PC-3 (cell line): ENCODE results near the gene FASTK. TPM values are rescaled to one million over a fixed set of nuclear protein-coding genes. Genes with fewer than 3 reads are reported as not detected.

Source experiments
- ATAC-seq: fragments of 200-7000 bp; cut with Tn5 transposase; 2 replicates; pipeline ENCODE4 v1.9.1; 2020; ENCODE audit warnings: mild to moderate bottlenecking, moderate library complexity
- BruUV-seq: library from RNA; stranded (reverse); fragments of 400-500 nt; replicated peaks from 2 replicates; lab custom pipeline; 2021; lab: Mats Ljungman, UMichigan
- CTCF ChIA-PET: fragments of 300-600 bp; sonication (Branson Sonifier 250); formaldehyde crosslinking; loops from one replicate; lab custom pipeline; 2022; ENCODE audit warnings: antibody characterized with exemption; lab: Charles Lee
- POLR2A ChIA-PET: fragments of 300-600 bp; sonication (Branson Sonifier 250); formaldehyde crosslinking; loops from one replicate; lab custom pipeline; 2022; ENCODE audit warnings: antibody characterized with exemption; ENCODE audit not compliant: unreplicated experiment; lab: Charles Lee
- DNase-seq: peaks from one replicate; pipeline ENCODE4 v3.0.0-alpha.2; 2015
- H2AFZ ChIP-seq: fragments of 300-600 bp; sonication (generic); 2 replicates; pipeline ENCODE4 v1.6.0; 2016; ENCODE audit warnings: antibody characterized with exemption, low read length
- H3F3A ChIP-seq: fragments of 300-600 bp; sonication (generic); one replicate; pipeline ENCODE4 v1.6.0; 2017; ENCODE audit warnings: antibody characterized with exemption, low read length, control low read depth, mild to moderate bottlenecking; ENCODE audit not compliant: unreplicated experiment
- H3K27ac ChIP-seq: fragments of 300-600 bp; sonication (generic); 2 replicates; pipeline ENCODE4 v1.5.1; 2016; ENCODE audit warnings: mild to moderate bottlenecking, low read length
- H3K27me3 ChIP-seq: fragments of 300-600 bp; sonication (generic); 2 replicates; pipeline ENCODE4 v1.6.1; 2016; ENCODE audit warnings: low read length, mixed read lengths
- H3K36me3 ChIP-seq: fragments of 300-600 bp; sonication (generic); 2 replicates; pipeline ENCODE4 v1.6.1; 2016; ENCODE audit warnings: low read depth, mixed run types, low read length, mixed read lengths
- H3K4me1 ChIP-seq: fragments of 300-600 bp; sonication (generic); 2 replicates; pipeline ENCODE4 v1.5.1; 2016; ENCODE audit warnings: low read length; ENCODE audit not compliant: insufficient read depth
- H3K4me2 ChIP-seq: fragments of 300-600 bp; sonication (generic); 2 replicates; pipeline ENCODE4 v1.6.0; 2016; ENCODE audit warnings: low read length
- H3K4me3 ChIP-seq: fragments of 300-600 bp; sonication (generic); 2 replicates; pipeline ENCODE4 v1.5.1; 2016; ENCODE audit warnings: mild to moderate bottlenecking, low read length, mixed read lengths
- H3K79me2 ChIP-seq: fragments of 300-600 bp; sonication (generic); 2 replicates; pipeline ENCODE4 v1.6.1; 2017; ENCODE audit warnings: low read length, mixed read lengths
- H3K9ac ChIP-seq: fragments of 300-600 bp; sonication (generic); 2 replicates; pipeline ENCODE4 v1.6.0; 2016; ENCODE audit warnings: mild to moderate bottlenecking, low read length
- H3K9me2 ChIP-seq: fragments of 300-600 bp; sonication (generic); replicated peaks from 2 replicates; pipeline ENCODE4 v1.6.1; 2016; ENCODE audit warnings: mixed run types, low read length, mixed read lengths
- H3K9me3 ChIP-seq: fragments of 300-600 bp; sonication (generic); 2 replicates; pipeline ENCODE4 v1.6.1; 2016; ENCODE audit warnings: low read length, mixed read lengths
- H4K20me1 ChIP-seq: fragments of 300-600 bp; sonication (generic); 2 replicates; pipeline ENCODE4 v1.6.1; 2016; ENCODE audit warnings: low read length, mixed read lengths
- EZH2 ChIP-seq: fragments of 300-600 bp; sonication (generic); IDR thresholded peaks from one replicate; pipeline ENCODE4 v1.6.1; 2017; ENCODE audit warnings: antibody characterized with exemption, mild to moderate bottlenecking, low read length; ENCODE audit not compliant: unreplicated experiment
- EZH2phosphoT487 ChIP-seq: fragments of 300-600 bp; sonication (generic); IDR thresholded peaks from 2 replicates; pipeline ENCODE4 v1.6.1; 2018; ENCODE audit warnings: mild to moderate bottlenecking, antibody characterized with exemption, low read length, borderline replicate concordance
- intact Hi-C: fragments of 100-400 bp; cut with micrococcal nuclease; formaldehyde crosslinking; loops from 2 replicates; pipeline ENCODE4 v1.9.0; 2023
- total RNA-seq: library from RNA; depleted of rRNA; stranded (reverse); fragments of >200 nt; gene quantifications from 2 replicates; pipeline ENCODE4 v1.2.3, GENCODE V29; 2014
- TF ChIP-seq, protein P1 (sequence below): fragments of 300-600 bp; sonication (generic); conservative IDR thresholded peaks from 2 replicates; pipeline ENCODE4 v1.5.1; 2017; ENCODE audit warnings: antibody characterized with exemption, low read depth, mild to moderate bottlenecking, low read length

FASTK gene
- total RNA-seq, 1 experiment from 2014 or later, result 163 TPM

DNA sequence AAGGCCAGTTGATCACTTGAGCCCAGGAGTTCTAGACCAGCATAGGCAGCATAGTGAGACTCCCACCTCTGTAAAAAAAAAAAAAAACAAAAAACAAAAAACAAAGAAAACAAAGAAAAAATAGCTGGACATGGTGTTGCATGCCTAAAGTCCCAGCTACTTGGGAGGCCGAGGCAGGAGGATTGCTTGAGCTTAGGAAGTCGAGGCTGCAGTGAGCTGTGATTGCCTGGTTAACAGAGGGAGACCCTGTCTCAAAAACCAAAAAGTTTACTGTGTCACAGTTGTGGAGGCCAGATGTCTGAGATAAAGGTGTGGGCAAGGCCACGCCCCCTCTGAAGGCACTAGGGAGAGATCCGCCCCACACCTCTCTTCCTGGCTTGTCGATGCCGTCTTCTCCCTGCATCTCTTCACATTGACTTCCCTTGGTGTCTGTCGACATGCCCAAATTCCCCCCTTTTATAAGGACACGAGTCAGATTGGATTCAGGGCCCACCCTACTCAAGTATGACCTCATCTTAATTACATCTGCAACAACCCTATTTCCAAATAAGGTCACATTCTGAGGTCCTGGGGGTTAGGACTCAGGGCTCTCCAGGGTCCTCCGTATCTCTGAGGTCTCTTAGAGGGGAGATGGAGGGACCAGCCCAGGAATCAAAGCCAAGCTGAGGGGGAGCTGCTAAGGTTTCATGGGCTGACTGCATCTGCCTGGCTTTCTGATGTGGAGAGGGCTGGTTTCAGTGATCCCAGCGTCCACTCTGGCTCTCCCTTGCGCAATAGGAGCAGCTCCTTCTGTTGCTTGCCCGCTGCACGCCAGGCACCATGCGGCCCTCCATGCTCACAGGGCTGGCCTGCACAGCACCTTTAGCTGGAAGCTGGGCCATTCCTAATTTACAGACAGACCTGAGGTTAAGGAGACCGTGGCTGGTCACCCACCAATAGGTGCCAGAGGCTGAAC, 28.8 kb upstream of the FASTK start:
- peaks cover 11% of the 10 kb centered on the region; the same call in 1 of the 2 replicates for H4K20me1 ChIP-seq
- H3K4me1 ChIP-seq, result peaks cover 16% of the 10 kb centered on the region
- peaks cover 7% of the 10 kb centered on the region for H3F3A ChIP-seq
- ChIA-PET CTCF (interaction anchor here (0.6 kb wide), 2 partner anchors 32 to 38 kb away, joined by 3 to 6 read pairs; no protein-coding TSS in a partner anchor), POLR2A (no interaction called here)
- H3K27me3 ChIP-seq, result no peaks in the 10 kb centered on the region
- BruUV-seq, result no TSS peak
- H3K4me3 ChIP-seq, result no peak overlapping the region
- H3K9me3 ChIP-seq, result no peaks in the 10 kb centered on the region
- H3K4me2 ChIP-seq, result no peak overlapping the region
- intact Hi-C loops, result loop anchor here (5.0 to 10.0 kb wide), 3 partner anchors 32 to 212 kb away; partner anchors contain the start of gene KCNH2
- no peak overlapping the region for H3K27ac ChIP-seq
- H3K36me3 ChIP-seq, result no peaks in the 10 kb centered on the region
- no peak overlapping the region for H2AFZ ChIP-seq
- no peaks in the 10 kb centered on the region for H3K9me2 ChIP-seq
- TF ChIP-seq, protein P1, sequence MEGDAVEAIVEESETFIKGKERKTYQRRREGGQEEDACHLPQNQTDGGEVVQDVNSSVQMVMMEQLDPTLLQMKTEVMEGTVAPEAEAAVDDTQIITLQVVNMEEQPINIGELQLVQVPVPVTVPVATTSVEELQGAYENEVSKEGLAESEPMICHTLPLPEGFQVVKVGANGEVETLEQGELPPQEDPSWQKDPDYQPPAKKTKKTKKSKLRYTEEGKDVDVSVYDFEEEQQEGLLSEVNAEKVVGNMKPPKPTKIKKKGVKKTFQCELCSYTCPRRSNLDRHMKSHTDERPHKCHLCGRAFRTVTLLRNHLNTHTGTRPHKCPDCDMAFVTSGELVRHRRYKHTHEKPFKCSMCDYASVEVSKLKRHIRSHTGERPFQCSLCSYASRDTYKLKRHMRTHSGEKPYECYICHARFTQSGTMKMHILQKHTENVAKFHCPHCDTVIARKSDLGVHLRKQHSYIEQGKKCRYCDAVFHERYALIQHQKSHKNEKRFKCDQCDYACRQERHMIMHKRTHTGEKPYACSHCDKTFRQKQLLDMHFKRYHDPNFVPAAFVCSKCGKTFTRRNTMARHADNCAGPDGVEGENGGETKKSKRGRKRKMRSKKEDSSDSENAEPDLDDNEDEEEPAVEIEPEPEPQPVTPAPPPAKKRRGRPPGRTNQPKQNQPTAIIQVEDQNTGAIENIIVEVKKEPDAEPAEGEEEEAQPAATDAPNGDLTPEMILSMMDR, result no peak
- TF ChIP-seq EZH2 (no peak), EZH2phosphoT487 (no peak)
- DNase-seq (no peak), ATAC-seq (no peak)
- H3K79me2 ChIP-seq, result peaks cover 29% of the 10 kb centered on the region
- no peak overlapping the region for H3K9ac ChIP-seq

DNA sequence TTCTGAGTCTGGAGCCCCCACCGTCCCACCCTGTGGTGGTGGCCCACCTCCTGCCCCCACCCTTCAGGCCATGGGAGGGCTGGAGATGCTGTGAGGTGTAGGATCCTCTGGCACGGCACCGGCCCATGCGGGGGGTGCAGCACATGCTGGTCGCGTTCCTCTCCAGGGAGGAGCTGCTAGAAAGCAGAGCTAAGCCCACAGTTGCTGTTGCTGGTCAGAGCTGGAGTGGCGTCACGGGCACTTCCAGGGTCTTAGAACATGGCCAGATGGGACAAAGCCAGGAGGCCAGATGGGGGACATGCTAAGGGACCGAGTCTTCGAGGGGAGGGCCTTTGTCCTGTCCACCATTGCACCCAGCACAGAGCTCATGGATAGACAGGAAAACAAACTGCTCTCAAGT, 27.3 kb upstream of the FASTK start:
- POLR2A ChIA-PET, result no interaction called here
- H3K27ac ChIP-seq, result no peak overlapping the region

More for the DNA sequence above, 27.3 kb upstream of the FASTK start:
- no peak for DNase-seq
- intact Hi-C loops, result no loop called here
- H3F3A ChIP-seq, result no peaks in the 10 kb centered on the region
- H3K36me3 ChIP-seq, result no peaks in the 10 kb centered on the region
- no peak overlapping the region for H3K4me3 ChIP-seq
- H3K79me2 ChIP-seq, result peaks cover 38% of the 10 kb centered on the region
- H3K4me2 ChIP-seq, result no peak overlapping the region
- no peak overlapping the region for H3K9ac ChIP-seq
- no peaks in the 10 kb centered on the region for H3K9me3 ChIP-seq
- no peaks in the 10 kb centered on the region for H3K9me2 ChIP-seq
- H3K4me1 ChIP-seq, result peaks cover 2% of the 10 kb centered on the region
- BruUV-seq, result no TSS peak
- no peak overlapping the region for H2AFZ ChIP-seq
- TF ChIP-seq EZH2phosphoT487 (no peak), EZH2 (no peak)
- TF ChIP-seq, protein P1, result no peak
- no peak for ATAC-seq
- no peaks in the 10 kb centered on the region for H3K27me3 ChIP-seq
- peaks cover 5% of the 10 kb centered on the region; the same call in 1 of the 2 replicates for H4K20me1 ChIP-seq
- CTCF ChIA-PET, result no interaction called here
